SK-N-SH treated with all-trans-retinoic acid at 6 μM for 48 hours (cell line): Measurements from ENCODE around the gene MGAT3.

Experiments used
- ATAC-seq: fragments of 200-7000 bp; cut with Tn5 transposase; 3 replicates; pipeline ENCODE4 v1.9.1; 2020; ENCODE audit warnings: mild to moderate bottlenecking, moderate library complexity
- ARNTL ChIP-seq: fragments of 450-650 bp; formaldehyde crosslinking; IDR thresholded peaks from 2 replicates; pipeline ENCODE4 v1.5.0; 2020; ENCODE audit warnings: low read depth, mild to moderate bottlenecking, moderate library complexity, borderline replicate concordance
- BACH2 ChIP-seq: fragments of 250-450 bp; sonication (Bioruptor Pico); IDR thresholded peaks from 2 replicates; pipeline ENCODE4 v1.9.0; 2021; ENCODE audit warnings: mild to moderate bottlenecking, borderline replicate concordance
- CSDC2 ChIP-seq: fragments of 250-450 bp; sonication (Bioruptor Pico); IDR thresholded peaks from 2 replicates; pipeline ENCODE4 v1.5.0; 2020; ENCODE audit warnings: mild to moderate bottlenecking, moderate library complexity
- ESRRG ChIP-seq: fragments of 250-450 bp; sonication (Bioruptor Pico); IDR thresholded peaks from 2 replicates; pipeline ENCODE4 v1.6.1; 2021; ENCODE audit warnings: mild to moderate bottlenecking
- GLIS3 ChIP-seq: fragments of 250-450 bp; sonication (Bioruptor Pico); IDR thresholded peaks from 2 replicates; pipeline ENCODE4 v1.5.0; 2020; ENCODE audit warnings: mild to moderate bottlenecking, moderate library complexity
- OSR1 ChIP-seq: fragments of 250-450 bp; sonication (Bioruptor Pico); IDR thresholded peaks from 2 replicates; pipeline ENCODE4 v1.8.0; 2022; ENCODE audit warnings: moderate library complexity, mild to moderate bottlenecking, inconsistent platforms
- PPARA ChIP-seq: fragments of 250-450 bp; sonication (Bioruptor Pico); IDR thresholded peaks from 2 replicates; pipeline ENCODE4 v1.5.0; 2020; ENCODE audit warnings: mild to moderate bottlenecking, borderline replicate concordance
- RARB ChIP-seq: fragments of 250-450 bp; sonication (Bioruptor Pico); IDR thresholded peaks from 2 replicates; pipeline ENCODE4 v1.8.0; 2021; ENCODE audit warnings: mild to moderate bottlenecking, moderate library complexity
- SNAI2 ChIP-seq: fragments of 250-450 bp; sonication (Bioruptor Pico); IDR thresholded peaks from 2 replicates; pipeline ENCODE4 v1.5.0; 2020; ENCODE audit warnings: mild to moderate bottlenecking, moderate library complexity
- TCF4 ChIP-seq: fragments of 250-450 bp; sonication (Bioruptor Pico); IDR thresholded peaks from 2 replicates; pipeline ENCODE4 v1.8.0; 2021; ENCODE audit warnings: mild to moderate bottlenecking, moderate library complexity, borderline replicate concordance
- TOX ChIP-seq: fragments of 250-450 bp; sonication (Bioruptor Pico); IDR thresholded peaks from 2 replicates; pipeline ENCODE4 v1.8.0; 2021; ENCODE audit warnings: mild to moderate bottlenecking, moderate library complexity, borderline replicate concordance
- TSHZ2 ChIP-seq: fragments of 250-450 bp; sonication (Bioruptor Pico); IDR thresholded peaks from 2 replicates; pipeline ENCODE4 v1.5.0; 2020; ENCODE audit warnings: mild to moderate bottlenecking, moderate library complexity
- ZC3H10 ChIP-seq: fragments of 250-450 bp; sonication (Bioruptor Pico); IDR thresholded peaks from 2 replicates; pipeline ENCODE4 v1.5.1; 2021; ENCODE audit warnings: mild to moderate bottlenecking, moderate library complexity
- ZFP3 ChIP-seq: fragments of 250-450 bp; sonication (Bioruptor Pico); IDR thresholded peaks from 2 replicates; pipeline ENCODE4 v1.5.0; 2020; ENCODE audit warnings: mild to moderate bottlenecking, moderate library complexity
- ZFP30 ChIP-seq: fragments of 450-650 bp; formaldehyde crosslinking; IDR thresholded peaks from 2 replicates; pipeline ENCODE4 v1.5.0; 2022; ENCODE audit warnings: mild to moderate bottlenecking, moderate library complexity
- ZNF565 ChIP-seq: fragments of 450-650 bp; formaldehyde crosslinking; conservative IDR thresholded peaks from 2 replicates; pipeline ENCODE4 v1.5.0; 2020; ENCODE audit warnings: low read depth, mild to moderate bottlenecking, moderate library complexity
- ZNF70 ChIP-seq: fragments of 450-650 bp; formaldehyde crosslinking; IDR thresholded peaks from 2 replicates; pipeline ENCODE4 v1.5.0; 2020; ENCODE audit warnings: mild to moderate bottlenecking, moderate library complexity
- ZNF8 ChIP-seq: fragments of 450-650 bp; formaldehyde crosslinking; IDR thresholded peaks from 2 replicates; pipeline ENCODE4 v1.5.0; 2020; ENCODE audit warnings: mild to moderate bottlenecking, moderate library complexity
- TF ChIP-seq, protein P1 (sequence below): fragments of 250-450 bp; sonication (Bioruptor Pico); IDR thresholded peaks from 2 replicates; pipeline ENCODE4 v1.5.1; 2020; ENCODE audit warnings: low read depth, mild to moderate bottlenecking, moderate library complexity
- TF ChIP-seq, protein P2 (sequence below): fragments of 250-450 bp; sonication (Bioruptor Pico); IDR thresholded peaks from 2 replicates; pipeline ENCODE4 v1.8.0; 2020; ENCODE audit warnings: mild to moderate bottlenecking, moderate library complexity, borderline replicate concordance
- TF ChIP-seq, protein P3 (sequence below): fragments of 250-450 bp; sonication (Bioruptor Pico); IDR thresholded peaks from 2 replicates; pipeline ENCODE4 v1.5.1; 2021; ENCODE audit warnings: mild to moderate bottlenecking, moderate library complexity

The MGAT3 gene

DNA sequence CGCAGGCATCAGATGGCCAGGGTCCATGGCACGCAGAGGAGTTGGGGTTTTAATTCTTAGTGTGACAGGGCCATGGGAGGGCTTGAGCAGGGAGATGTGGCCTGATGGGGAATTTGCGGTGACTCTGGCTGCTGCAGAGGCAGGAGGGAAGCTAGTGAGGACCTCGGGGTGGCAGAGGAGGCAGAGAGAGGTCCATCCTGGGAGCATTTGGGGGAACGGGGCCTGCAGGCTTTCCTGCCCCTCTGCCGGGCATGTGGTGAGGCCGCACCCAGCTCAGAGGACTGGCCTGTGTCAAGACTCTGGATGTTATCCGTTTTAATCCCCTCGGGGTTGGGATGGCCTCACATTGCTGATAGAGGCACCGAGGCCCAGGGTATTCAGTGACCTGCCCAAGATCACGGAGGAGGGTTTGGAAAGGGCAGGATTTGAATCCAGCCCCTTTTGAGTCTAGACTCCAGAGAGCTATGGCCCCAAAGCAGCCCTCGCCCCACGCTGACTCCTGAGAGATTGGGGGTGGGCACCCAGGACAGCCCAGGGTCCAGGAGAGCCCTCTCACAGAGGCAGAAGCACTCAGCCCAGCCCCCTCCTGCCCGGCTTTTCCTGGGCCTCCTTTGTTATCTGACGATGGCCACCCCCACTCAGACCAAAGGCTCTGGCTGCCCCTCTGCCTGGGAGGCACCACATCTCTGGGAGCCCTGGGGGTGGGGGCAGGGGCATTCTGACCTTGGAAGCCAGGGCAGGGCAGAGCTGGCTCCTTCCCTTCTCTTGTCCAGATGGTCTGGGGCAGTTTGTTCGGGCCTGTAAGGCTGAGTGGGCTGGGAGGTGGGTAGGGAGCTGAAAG lies 13.9 kb downstream of the MGAT3 start:
- ATAC-seq = no peak
- no peak for TF ChIP-seq RARB (CRISPR knock-in tag)
- TF ChIP-seq, protein P1, sequence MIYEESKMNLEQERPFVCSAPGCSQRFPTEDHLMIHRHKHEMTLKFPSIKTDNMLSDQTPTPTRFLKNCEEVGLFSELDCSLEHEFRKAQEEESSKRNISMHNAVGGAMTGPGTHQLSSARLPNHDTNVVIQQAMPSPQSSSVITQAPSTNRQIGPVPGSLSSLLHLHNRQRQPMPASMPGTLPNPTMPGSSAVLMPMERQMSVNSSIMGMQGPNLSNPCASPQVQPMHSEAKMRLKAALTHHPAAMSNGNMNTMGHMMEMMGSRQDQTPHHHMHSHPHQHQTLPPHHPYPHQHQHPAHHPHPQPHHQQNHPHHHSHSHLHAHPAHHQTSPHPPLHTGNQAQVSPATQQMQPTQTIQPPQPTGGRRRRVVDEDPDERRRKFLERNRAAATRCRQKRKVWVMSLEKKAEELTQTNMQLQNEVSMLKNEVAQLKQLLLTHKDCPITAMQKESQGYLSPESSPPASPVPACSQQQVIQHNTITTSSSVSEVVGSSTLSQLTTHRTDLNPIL (CRISPR knock-in tag) = no peak
- TF ChIP-seq ESRRG (CRISPR knock-in tag) = no peak
- no peak for TF ChIP-seq ARNTL
- no peak for TF ChIP-seq CSDC2
- no peak for TF ChIP-seq ZNF70 (CRISPR knock-in tag)
- no peak for TF ChIP-seq BACH2 (CRISPR knock-in tag)
- no peak for TF ChIP-seq GLIS3 (CRISPR knock-in tag)
- no peak for TF ChIP-seq ZC3H10

- TF ChIP-seq, protein P2, sequence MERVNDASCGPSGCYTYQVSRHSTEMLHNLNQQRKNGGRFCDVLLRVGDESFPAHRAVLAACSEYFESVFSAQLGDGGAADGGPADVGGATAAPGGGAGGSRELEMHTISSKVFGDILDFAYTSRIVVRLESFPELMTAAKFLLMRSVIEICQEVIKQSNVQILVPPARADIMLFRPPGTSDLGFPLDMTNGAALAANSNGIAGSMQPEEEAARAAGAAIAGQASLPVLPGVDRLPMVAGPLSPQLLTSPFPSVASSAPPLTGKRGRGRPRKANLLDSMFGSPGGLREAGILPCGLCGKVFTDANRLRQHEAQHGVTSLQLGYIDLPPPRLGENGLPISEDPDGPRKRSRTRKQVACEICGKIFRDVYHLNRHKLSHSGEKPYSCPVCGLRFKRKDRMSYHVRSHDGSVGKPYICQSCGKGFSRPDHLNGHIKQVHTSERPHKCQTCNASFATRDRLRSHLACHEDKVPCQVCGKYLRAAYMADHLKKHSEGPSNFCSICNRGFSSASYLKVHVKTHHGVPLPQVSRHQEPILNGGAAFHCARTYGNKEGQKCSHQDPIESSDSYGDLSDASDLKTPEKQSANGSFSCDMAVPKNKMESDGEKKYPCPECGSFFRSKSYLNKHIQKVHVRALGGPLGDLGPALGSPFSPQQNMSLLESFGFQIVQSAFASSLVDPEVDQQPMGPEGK (CRISPR knock-in tag) = no peak
- TF ChIP-seq, protein P1 (CRISPR knock-in tag) = no peak
- TF ChIP-seq PPARA (CRISPR knock-in tag) = no peak
- no peak for TF ChIP-seq ZC3H10
- TF ChIP-seq ESRRG (CRISPR knock-in tag) = no peak
- no peak for TF ChIP-seq ZFP3
- TF ChIP-seq ARNTL = no peak
- ATAC-seq = no peak
These were observed 14.7 kb downstream of the MGAT3 start for GRCh38 chr22:39471381-39472141.

- TF ChIP-seq ZNF565 (CRISPR knock-in tag) (no peak), ZC3H10 (no peak), ESRRG (CRISPR knock-in tag) (no peak), ZNF8 (no peak), BACH2 (CRISPR knock-in tag) (no peak), ZFP30 (no peak), PPARA (CRISPR knock-in tag) (no peak), TOX (CRISPR knock-in tag) (no peak), ARNTL (no peak), OSR1 (CRISPR knock-in tag) (no peak), TSHZ2 (CRISPR knock-in tag) (no peak), ZFP3 (no peak), SNAI2 (CRISPR knock-in tag) (no peak), RARB (CRISPR knock-in tag) (no peak), GLIS3 (CRISPR knock-in tag) (no peak), CSDC2 (no peak), TCF4 (CRISPR knock-in tag) (no peak)
- TF ChIP-seq, protein P2 (CRISPR knock-in tag) = no peak
- TF ChIP-seq, protein P3, sequence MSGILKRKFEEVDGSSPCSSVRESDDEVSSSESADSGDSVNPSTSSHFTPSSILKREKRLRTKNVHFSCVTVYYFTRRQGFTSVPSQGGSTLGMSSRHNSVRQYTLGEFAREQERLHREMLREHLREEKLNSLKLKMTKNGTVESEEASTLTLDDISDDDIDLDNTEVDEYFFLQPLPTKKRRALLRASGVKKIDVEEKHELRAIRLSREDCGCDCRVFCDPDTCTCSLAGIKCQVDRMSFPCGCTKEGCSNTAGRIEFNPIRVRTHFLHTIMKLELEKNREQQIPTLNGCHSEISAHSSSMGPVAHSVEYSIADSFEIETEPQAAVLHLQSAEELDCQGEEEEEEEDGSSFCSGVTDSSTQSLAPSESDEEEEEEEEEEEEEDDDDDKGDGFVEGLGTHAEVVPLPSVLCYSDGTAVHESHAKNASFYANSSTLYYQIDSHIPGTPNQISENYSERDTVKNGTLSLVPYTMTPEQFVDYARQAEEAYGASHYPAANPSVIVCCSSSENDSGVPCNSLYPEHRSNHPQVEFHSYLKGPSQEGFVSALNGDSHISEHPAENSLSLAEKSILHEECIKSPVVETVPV (CRISPR knock-in tag) = no peak
- ATAC-seq = no peak
These were observed 16.1 kb downstream of the MGAT3 start for GRCh38 chr22:39472570-39473556.
